HCT116 (cell line): Measurements from ENCODE around the gene WWOX. TPM values are rescaled to one million over a fixed set of nuclear protein-coding genes. Genes with fewer than 3 reads are reported as not detected.

Experiments used
- ATAC-seq: fragments of 200-7000 bp; cut with Tn5 transposase; 2 replicates; pipeline ENCODE4 v1.9.1; 2020; ENCODE audit warnings: mild to moderate bottlenecking, moderate library complexity
- BruUV-seq: library from RNA; stranded (reverse); fragments of 400-500 nt; replicated peaks from 2 replicates; lab custom pipeline; 2021; lab: Mats Ljungman, UMichigan
- CTCF ChIA-PET: fragments of 300-600 bp; sonication (Branson Sonifier 250); formaldehyde crosslinking; loops from one replicate; lab custom pipeline; 2021; ENCODE audit warnings: antibody characterized with exemption; lab: Charles Lee
- POLR2A ChIA-PET: fragments of 300-600, 350-600 bp; sonication (Branson Sonifier 250); formaldehyde crosslinking; loops from one replicate; lab custom pipeline; 2021; ENCODE audit warnings: antibody characterized with exemption; lab: Charles Lee
- RAD21 ChIA-PET, 2 experiments: fragments of 300-600 bp; sonication (Branson Sonifier 250); formaldehyde crosslinking; loops; one replicate each; lab custom pipeline; 2023; ENCODE audit warnings: low total read pairs in 2 of 2; ENCODE audit not compliant: uncharacterized antibody in 2 of 2, unreplicated experiment in 2 of 2, low non-redundant PET in 1 of 2; lab: Charles Lee
- DNase-seq: peaks from one replicate; pipeline ENCODE4 v3.0.0-alpha.2; 2010; ENCODE audit warnings: low read depth, low spot score
- H2AFZ ChIP-seq: fragments of 200-600 bp; shearing (Covaris generic), sonication (generic); 2 replicates; pipeline ENCODE4 v1.6.1; 2017; ENCODE audit warnings: low read depth, mixed run types, mixed read lengths, antibody characterized with exemption, low read length; ENCODE audit not compliant: poor library complexity, severe bottlenecking
- H3K27ac ChIP-seq: 2 replicates; pipeline ENCODE4 v1.5.1; 2012; ENCODE audit warnings: low read depth, low read length
- H3K27me3 ChIP-seq: fragments of 200-600 bp; sonication (generic); 2 replicates; pipeline ENCODE4 v1.6.1; 2016; ENCODE audit warnings: mixed run types, low read length, mixed read lengths; ENCODE audit not compliant: insufficient read depth
- H3K36me3 ChIP-seq, 2 experiments: fragments of 200-500 bp in 1 of 2; fragments of 200-600 bp in 1 of 2; sonication (Bioruptor generic) in 1 of 2; sonication (generic) in 1 of 2; 2 replicates each; pipeline versions ENCODE4 v1.5.1 to v1.6.1; 2014 to 2016; ENCODE audit warnings: low read length in 2 of 2, inconsistent platforms in 1 of 2, mixed read lengths in 1 of 2, mixed run types in 1 of 2; ENCODE audit not compliant: insufficient read depth in 2 of 2, control insufficient read depth in 1 of 2
- H3K4me1 ChIP-seq, 2 experiments: fragments of 200-600 bp in 1 of 2; sonication (generic) in 1 of 2; 2 replicates each; pipeline versions ENCODE4 v1.5.1 to v1.6.1; 2012 to 2017; ENCODE audit warnings: low read length in 2 of 2, inconsistent platforms in 1 of 2, mild to moderate bottlenecking in 1 of 2, mixed read lengths in 1 of 2, mixed run types in 1 of 2, moderate library complexity in 1 of 2; ENCODE audit not compliant: insufficient read depth in 2 of 2, control insufficient read depth in 1 of 2
- H3K4me2 ChIP-seq: fragments of 200-600 bp; sonication (generic); 2 replicates; pipeline ENCODE4 v1.6.1; 2017; ENCODE audit warnings: mixed run types, low read length, mixed read lengths
- H3K4me3 ChIP-seq, 2 experiments: fragments of 200-600 bp in 1 of 2; sonication (generic) in 1 of 2; replicated peaks in 1 of 2; 2 replicates each; pipeline ENCODE4 v1.5.1; 2011 to 2016; ENCODE audit warnings: low read length in 2 of 2, control low read depth in 1 of 2, low read depth in 1 of 2, mild to moderate bottlenecking in 1 of 2, mixed read lengths in 1 of 2, mixed run types in 1 of 2
- H3K79me2 ChIP-seq: fragments of 200-600 bp; sonication (generic); 2 replicates; pipeline ENCODE4 v1.6.1; 2017; ENCODE audit warnings: mild to moderate bottlenecking, mixed run types, low read length, moderate library complexity, mixed read lengths; ENCODE audit not compliant: insufficient read depth
- H3K9ac ChIP-seq: fragments of 200-600 bp; sonication (generic); 2 replicates; pipeline ENCODE4 v1.6.1; 2016; ENCODE audit warnings: low read length, mixed read lengths
- H3K9me2 ChIP-seq: fragments of 200-600 bp; sonication (generic), shearing (Covaris generic); 2 replicates; pipeline ENCODE4 v1.6.1; 2017; ENCODE audit warnings: mixed run types, mild to moderate bottlenecking, moderate library complexity; ENCODE audit not compliant: insufficient read depth
- H3K9me3 ChIP-seq, 2 experiments: fragments of 200-500 bp in 1 of 2; fragments of 200-600 bp in 1 of 2; sonication (Bioruptor generic) in 1 of 2; sonication (generic) in 1 of 2; 2 replicates each; pipeline ENCODE4 v1.6.1; 2014 to 2017; ENCODE audit warnings: low read length in 2 of 2, mixed read lengths in 2 of 2, inconsistent platforms in 1 of 2, low read depth in 1 of 2, mild to moderate bottlenecking in 1 of 2, mixed run types in 1 of 2, moderate library complexity in 1 of 2; ENCODE audit not compliant: control insufficient read depth in 1 of 2, insufficient read depth in 1 of 2
- H4K20me1 ChIP-seq: fragments of 200-600 bp; sonication (generic), shearing (Covaris generic); 2 replicates; pipeline ENCODE4 v1.6.1; 2017; ENCODE audit warnings: mixed run types, mild to moderate bottlenecking, moderate library complexity; ENCODE audit not compliant: insufficient read depth
- CBX3 ChIP-seq: IDR thresholded peaks from 2 replicates; pipeline ENCODE4 v1.6.1; 2012; ENCODE audit warnings: low read depth
- CEBPB ChIP-seq: IDR thresholded peaks from 2 replicates; pipeline ENCODE4 v1.6.1; 2012; ENCODE audit warnings: low read depth
- EGR1 ChIP-seq: IDR thresholded peaks from 2 replicates; pipeline ENCODE4 v1.6.1; 2012; ENCODE audit warnings: low read depth
- EZH2 ChIP-seq: fragments of 200-600 bp; sonication (generic); IDR thresholded peaks from 2 replicates; pipeline ENCODE4 v1.6.1; 2017; ENCODE audit warnings: antibody characterized with exemption, mixed run types
- EZH2phosphoT487 ChIP-seq: fragments of 200-600 bp; IDR thresholded peaks from 2 replicates; pipeline ENCODE4 v1.6.1; 2018; ENCODE audit warnings: antibody characterized with exemption, borderline replicate concordance
- JUND ChIP-seq: IDR thresholded peaks from 2 replicates; pipeline ENCODE4 v1.6.1; 2012
- POLR2AphosphoS5 ChIP-seq: IDR thresholded peaks from 2 replicates; pipeline ENCODE4 v1.6.1; 2011; ENCODE audit warnings: mild to moderate bottlenecking, low read depth, low read length, moderate library complexity
- SIN3A ChIP-seq: IDR thresholded peaks from 2 replicates; pipeline ENCODE4 v1.6.1; 2012; ENCODE audit warnings: low read depth
- TCF7L2 ChIP-seq: IDR thresholded peaks from 2 replicates; pipeline ENCODE4 v1.7.0; 2011; ENCODE audit warnings: borderline replicate concordance, inconsistent platforms; ENCODE audit not compliant: insufficient read depth, insufficient read length; ENCODE audit errors: extremely low read depth
- YY1 ChIP-seq: IDR thresholded peaks from 2 replicates; pipeline ENCODE4 v1.6.1; 2011; ENCODE audit warnings: low read length, low read depth, moderate library complexity, mild to moderate bottlenecking; ENCODE audit not compliant: insufficient replicate concordance; ENCODE audit errors: extremely low read depth
- ZFX ChIP-seq: fragments of 450-650 bp; IDR thresholded peaks from 2 replicates; pipeline ENCODE4 v1.6.1; 2017
- intact Hi-C: fragments of 100-400 bp; cut with micrococcal nuclease; formaldehyde crosslinking; loops from 2 replicates; pipeline ENCODE4 v1.10.0; 2022
- total RNA-seq: library from RNA; stranded (reverse); gene quantifications from one replicate; pipeline ENCODE4 v1.2.1, GENCODE V29; 2021; ENCODE audit not compliant: unreplicated experiment
- TF ChIP-seq, protein P1 (sequence below): IDR thresholded peaks from 2 replicates; pipeline ENCODE4 v1.6.1; 2011; ENCODE audit warnings: mild to moderate bottlenecking, low read length, moderate library complexity; ENCODE audit not compliant: insufficient replicate concordance; ENCODE audit errors: extremely low read depth
- TF ChIP-seq, protein P2 (sequence below): IDR thresholded peaks from 2 replicates; pipeline ENCODE4 v1.6.1; 2012
- TF ChIP-seq, protein P3 (sequence below), 3 experiments: fragments of 200-600 bp in 1 of 3; sonication (generic) in 1 of 3; IDR thresholded peaks in 2 of 3; conservative IDR thresholded peaks in 1 of 3; 2 replicates each; pipeline ENCODE4 v1.5.1; 2012 to 2017; ENCODE audit warnings: low read depth in 2 of 3, low read length in 2 of 3, antibody characterized with exemption in 1 of 3, borderline replicate concordance in 1 of 3, control low read depth in 1 of 3, mild to moderate bottlenecking in 1 of 3, mixed read lengths in 1 of 3, mixed run types in 1 of 3, moderate library complexity in 1 of 3; ENCODE audit not compliant: insufficient read depth in 1 of 3

WWOX gene
- total RNA-seq, 1 experiment from 2014 or later = 13.7 TPM

DNA sequence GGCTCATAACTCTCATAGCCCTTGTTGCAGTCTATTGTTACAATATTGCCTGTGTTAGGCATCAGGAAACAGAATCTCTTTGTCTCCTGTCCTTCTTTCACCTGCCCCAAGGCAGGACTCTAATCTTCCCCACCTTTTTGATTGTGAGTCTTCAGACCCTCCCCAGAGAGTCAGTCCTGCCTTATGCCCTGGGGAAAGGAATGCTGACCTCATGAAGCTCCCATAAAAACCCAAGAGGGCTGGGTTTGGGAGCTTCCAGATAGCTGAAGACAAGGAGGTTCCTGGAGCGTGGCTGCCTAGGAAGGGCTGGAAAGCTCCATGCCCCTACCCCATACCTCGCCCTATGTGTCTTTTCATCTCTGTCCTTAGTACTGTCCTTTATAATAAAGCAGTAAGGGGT, 688.8 kb downstream of the WWOX start:
- intact Hi-C loops = no loop called here
- no peaks in the 10 kb centered on the region for H3K79me2 ChIP-seq
- ATAC-seq (no peak), DNase-seq (no peak)
- BruUV-seq = no TSS peak
- H3K4me3 ChIP-seq = no peak overlapping the region
- no peak overlapping the region for H2AFZ ChIP-seq
- H3K9ac ChIP-seq = no peak overlapping the region
- H3K9me2 ChIP-seq = no peaks in the 10 kb centered on the region
- H3K27me3 ChIP-seq = no peaks in the 10 kb centered on the region
- H3K4me1 ChIP-seq = no peaks in the 10 kb centered on the region
- RAD21 ChIA-PET = no interaction called here
- no peak overlapping the region for H3K4me2 ChIP-seq
- H3K27ac ChIP-seq = no peak overlapping the region
- POLR2A ChIA-PET = no interaction called here
- CTCF ChIA-PET = no interaction called here
- no peaks in the 10 kb centered on the region for H4K20me1 ChIP-seq
- TF ChIP-seq POLR2AphosphoS5 (no peak), EGR1 (no peak), CEBPB (no peak), SIN3A (no peak), TCF7L2 (no peak), JUND (no peak)
- TF ChIP-seq, protein P1, sequence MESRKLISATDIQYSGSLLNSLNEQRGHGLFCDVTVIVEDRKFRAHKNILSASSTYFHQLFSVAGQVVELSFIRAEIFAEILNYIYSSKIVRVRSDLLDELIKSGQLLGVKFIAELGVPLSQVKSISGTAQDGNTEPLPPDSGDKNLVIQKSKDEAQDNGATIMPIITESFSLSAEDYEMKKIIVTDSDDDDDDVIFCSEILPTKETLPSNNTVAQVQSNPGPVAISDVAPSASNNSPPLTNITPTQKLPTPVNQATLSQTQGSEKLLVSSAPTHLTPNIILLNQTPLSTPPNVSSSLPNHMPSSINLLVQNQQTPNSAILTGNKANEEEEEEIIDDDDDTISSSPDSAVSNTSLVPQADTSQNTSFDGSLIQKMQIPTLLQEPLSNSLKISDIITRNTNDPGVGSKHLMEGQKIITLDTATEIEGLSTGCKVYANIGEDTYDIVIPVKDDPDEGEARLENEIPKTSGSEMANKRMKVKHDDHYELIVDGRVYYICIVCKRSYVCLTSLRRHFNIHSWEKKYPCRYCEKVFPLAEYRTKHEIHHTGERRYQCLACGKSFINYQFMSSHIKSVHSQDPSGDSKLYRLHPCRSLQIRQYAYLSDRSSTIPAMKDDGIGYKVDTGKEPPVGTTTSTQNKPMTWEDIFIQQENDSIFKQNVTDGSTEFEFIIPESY = no peak
- TF ChIP-seq, protein P2, sequence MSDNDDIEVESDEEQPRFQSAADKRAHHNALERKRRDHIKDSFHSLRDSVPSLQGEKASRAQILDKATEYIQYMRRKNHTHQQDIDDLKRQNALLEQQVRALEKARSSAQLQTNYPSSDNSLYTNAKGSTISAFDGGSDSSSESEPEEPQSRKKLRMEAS = no peak
- TF ChIP-seq, all 23 proteins: peak for 0
- H3K36me3 ChIP-seq = no peaks in the 10 kb centered on the region
- H3K9me3 ChIP-seq = peaks cover 3 to 4% of the 10 kb centered on the region in 2 experiments; a peak in 2 of 4 replicates

DNA sequence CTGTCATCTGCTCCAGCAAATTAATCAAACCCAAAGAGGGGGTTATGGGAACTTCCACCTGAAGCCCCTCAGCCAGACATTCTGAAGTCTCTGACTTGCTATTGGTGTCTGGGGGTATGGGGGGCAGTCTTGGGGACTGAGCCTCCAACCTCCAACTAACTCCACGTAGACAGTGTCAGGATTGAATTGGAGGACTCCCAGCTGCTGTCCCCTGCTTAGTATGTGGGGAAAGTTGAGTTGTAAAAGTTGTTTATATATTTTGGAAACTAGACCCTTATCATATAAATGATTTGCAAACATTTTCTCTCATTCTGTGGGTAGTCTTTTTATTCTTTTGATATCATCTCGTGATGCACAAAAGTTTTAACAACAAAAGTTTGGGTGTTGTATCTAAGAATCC, 689.2 kb downstream of the WWOX start:
- ChIA-PET POLR2A (no interaction called here), CTCF (no interaction called here), RAD21 (no interaction called here)
- no peak for ATAC-seq
- DNase-seq = no peak
- no peaks in the 10 kb centered on the region for H4K20me1 ChIP-seq
- no peak overlapping the region for H3K4me2 ChIP-seq
- BruUV-seq = no TSS peak
- no peaks in the 10 kb centered on the region for H3K36me3 ChIP-seq
- H3K4me1 ChIP-seq = no peaks in the 10 kb centered on the region
- H3K27ac ChIP-seq = no peak overlapping the region
- no peaks in the 10 kb centered on the region for H3K79me2 ChIP-seq
- peaks cover under 1 to 3% of the 10 kb centered on the region in 2 experiments; a peak in 2 of 4 replicates for H3K9me3 ChIP-seq
- H3K9ac ChIP-seq = no peak overlapping the region
- no peak overlapping the region for H2AFZ ChIP-seq
- no peak overlapping the region for H3K4me3 ChIP-seq
- no peaks in the 10 kb centered on the region for H3K9me2 ChIP-seq
- H3K27me3 ChIP-seq = no peaks in the 10 kb centered on the region
- TF ChIP-seq, protein P3, sequence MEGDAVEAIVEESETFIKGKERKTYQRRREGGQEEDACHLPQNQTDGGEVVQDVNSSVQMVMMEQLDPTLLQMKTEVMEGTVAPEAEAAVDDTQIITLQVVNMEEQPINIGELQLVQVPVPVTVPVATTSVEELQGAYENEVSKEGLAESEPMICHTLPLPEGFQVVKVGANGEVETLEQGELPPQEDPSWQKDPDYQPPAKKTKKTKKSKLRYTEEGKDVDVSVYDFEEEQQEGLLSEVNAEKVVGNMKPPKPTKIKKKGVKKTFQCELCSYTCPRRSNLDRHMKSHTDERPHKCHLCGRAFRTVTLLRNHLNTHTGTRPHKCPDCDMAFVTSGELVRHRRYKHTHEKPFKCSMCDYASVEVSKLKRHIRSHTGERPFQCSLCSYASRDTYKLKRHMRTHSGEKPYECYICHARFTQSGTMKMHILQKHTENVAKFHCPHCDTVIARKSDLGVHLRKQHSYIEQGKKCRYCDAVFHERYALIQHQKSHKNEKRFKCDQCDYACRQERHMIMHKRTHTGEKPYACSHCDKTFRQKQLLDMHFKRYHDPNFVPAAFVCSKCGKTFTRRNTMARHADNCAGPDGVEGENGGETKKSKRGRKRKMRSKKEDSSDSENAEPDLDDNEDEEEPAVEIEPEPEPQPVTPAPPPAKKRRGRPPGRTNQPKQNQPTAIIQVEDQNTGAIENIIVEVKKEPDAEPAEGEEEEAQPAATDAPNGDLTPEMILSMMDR (IDR thresholded peaks at IDR 0.05 in 2 of 3, conservative IDR thresholded peaks at IDR 0.05 in 1 of 3; ENCODE audit: borderline replicate concordance in 1 of 3, insufficient read depth in 1 of 3, low read depth in 2 of 3, low read length in 2 of 3) = no peak
- TF ChIP-seq POLR2AphosphoS5 (no peak), CBX3 (no peak), EZH2phosphoT487 (no peak), YY1 (no peak), JUND (no peak), SIN3A (no peak), EZH2 (no peak), ZFX (no peak)
- TF ChIP-seq, protein P1 = no peak
- intact Hi-C loops = no loop called here
